GM20000 (cell line): Measurements from ENCODE around the gene MRPL34.
A peak's percentile ranks its signal among the peaks of the same experiment; 100 is the strongest.
"Not testable (repeated sequence)": the region's sequence is repeated elsewhere in the genome, so short reads cannot be mapped to it uniquely, and the experiment has no call there.

Source experiments
- DNase-seq: peaks from one replicate; pipeline ENCODE4 v3.0.0; 2012; ENCODE audit warnings: low spot score
- CTCF ChIP-seq: IDR thresholded peaks from 2 replicates; pipeline ENCODE4 v1.5.1; 2012; ENCODE audit warnings: mild to moderate bottlenecking, control low read depth; ENCODE audit errors: extremely low read depth, missing control alignments

MRPL34 gene

DNA sequence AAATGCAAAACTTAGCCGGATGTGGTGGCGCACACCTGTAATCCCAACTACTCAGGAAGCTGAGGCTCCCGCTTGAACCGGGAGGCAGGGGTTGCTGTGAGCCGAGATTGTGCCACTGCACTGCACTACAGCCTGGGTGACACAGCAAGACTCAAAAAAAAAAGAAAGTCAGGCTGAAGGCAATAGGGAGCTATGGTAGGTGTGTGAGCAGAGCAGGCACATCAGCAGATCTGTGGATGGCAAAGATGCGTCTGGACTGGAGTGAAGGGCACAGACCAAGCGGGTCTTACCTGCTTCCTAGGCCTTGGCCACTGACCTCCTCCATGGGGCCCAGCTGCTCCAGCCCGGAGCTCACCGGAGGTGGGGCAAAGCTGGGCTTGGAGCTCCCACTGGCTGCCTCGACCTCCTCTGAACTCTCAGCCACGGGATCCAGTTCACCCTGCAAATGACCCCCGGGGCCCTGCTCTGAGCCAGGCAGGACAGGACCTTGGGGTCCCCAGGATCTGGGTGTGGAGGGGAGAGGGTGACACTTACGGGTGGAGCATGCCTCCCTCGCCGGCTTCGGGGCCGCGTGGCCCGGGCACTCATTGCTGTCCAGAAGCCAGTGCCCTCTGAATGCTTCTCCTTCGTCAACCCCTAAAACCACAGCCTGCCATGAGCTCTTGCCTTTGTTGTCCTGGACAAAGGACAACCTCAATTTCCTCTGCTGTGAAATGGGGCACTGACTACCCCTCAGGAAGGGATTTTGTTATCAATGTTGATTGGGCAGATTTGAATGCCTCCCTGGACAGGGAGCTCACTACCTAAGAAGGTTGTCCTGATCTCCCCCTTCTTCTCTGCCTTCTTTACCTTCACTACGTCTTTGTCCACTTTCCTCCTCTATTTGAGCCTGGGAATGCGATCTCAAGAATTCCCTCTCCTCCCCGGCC, 41.7 kb upstream of the MRPL34 start:
- TF ChIP-seq CTCF, result no peak
- no peak for DNase-seq

- no peak for DNase-seq
- TF ChIP-seq CTCF, result no peak
Measured at GRCh38 chr19:17264641-17264979, 41.1 kb upstream of the MRPL34 start, which contains the start of gene USHBP1. USHBP1 (minus strand) TSS chr19:17264745; CDS start chr19:17264299, 446 bp downstream.

DNA sequence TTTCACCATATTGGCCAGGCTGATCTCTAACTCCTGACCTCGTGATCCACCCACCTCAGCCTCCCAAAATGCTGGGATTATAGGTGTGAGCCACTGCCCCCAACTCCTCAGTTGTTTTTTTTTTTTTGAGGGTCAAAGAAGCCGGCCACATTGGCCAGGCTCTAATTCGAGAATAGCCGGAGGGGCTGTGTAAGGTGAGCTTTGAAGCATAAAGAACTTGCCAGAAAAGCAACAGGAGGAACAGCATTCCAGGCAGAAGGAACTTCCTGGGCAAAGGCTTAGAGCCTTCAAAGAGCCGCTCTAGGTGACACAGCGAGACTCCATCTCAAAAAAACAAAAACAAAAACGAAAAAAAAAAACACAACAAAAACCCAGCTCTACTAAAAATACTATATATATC, 39.6 kb upstream of the MRPL34 start:
- DNase-seq, result no peak
- no peak for TF ChIP-seq CTCF

- no peak for TF ChIP-seq CTCF
- DNase-seq, result no peak
Measured at GRCh38 chr19:17266589-17266974, 39.1 kb upstream of the MRPL34 start.

- TF ChIP-seq CTCF, result no peak
- peak; percentile 98 for DNase-seq
Measured at GRCh38 chr19:17266975-17267788, 38.5 kb upstream of the MRPL34 start, which contains the start of gene BABAM1. BABAM1 (plus strand) TSS chr19:17267443; CDS start chr19:17268807, 1,364 bp downstream.

- no peak for TF ChIP-seq CTCF
- DNase-seq, result no peak
Measured at GRCh38 chr19:17268754-17269153, 36.9 kb upstream of the MRPL34 start.

- DNase-seq, result not testable (repeated sequence)
Measured at GRCh38 chr19:17274892-17275291, 30.8 kb upstream of the MRPL34 start.
